Pulmonary artery endothelial cell (primary cell): ENCODE results near the gene KLHL17. TPM values are rescaled to one million over a fixed set of nuclear protein-coding genes. Genes with fewer than 3 reads are reported as not detected.
A peak's percentile ranks its signal among the peaks of the same experiment; 100 is the strongest.

Experiments
- DNase-seq: peaks from one replicate; pipeline ENCODE4 v3.0.0-alpha.2; 2011; ENCODE audit warnings: low read depth, low spot score
- total RNA-seq: library from RNA; depleted of rRNA; stranded (reverse); fragments of >200 nt; gene quantifications from 2 replicates; pipeline ENCODE4 v1.2.3, GENCODE V29; 2014

Gene KLHL17
- total RNA-seq, 1 donor from 2014 or later: 7.8 TPM

- DNase-seq: no peak
Observed at GRCh38 chr1:950268-950667, 10.1 kb upstream of the KLHL17 start.

DNA sequence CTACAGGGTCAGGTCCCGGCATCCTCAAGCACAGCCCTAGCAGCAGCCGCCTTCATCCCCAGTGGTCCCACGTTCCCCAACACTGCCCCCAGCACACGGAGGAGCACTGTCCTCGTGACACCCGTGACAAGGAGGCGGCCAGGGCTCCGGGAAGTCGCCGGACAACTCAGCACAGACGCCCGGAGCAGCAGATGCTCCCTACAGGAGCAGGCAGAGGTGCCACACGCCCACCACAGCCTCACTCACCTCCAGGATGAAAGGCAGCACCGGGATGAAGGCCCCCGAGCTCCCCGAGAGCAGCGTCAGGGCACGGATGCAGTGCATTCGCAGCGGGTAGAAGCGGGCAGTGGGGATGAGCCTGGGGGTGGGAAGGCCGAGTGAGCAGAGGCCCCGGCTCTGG is 9.5 kb upstream of the KLHL17 start:
- DNase-seq: no peak

- no peak for DNase-seq
Observed at GRCh38 chr1:951364-951763, 9.0 kb upstream of the KLHL17 start.

DNA sequence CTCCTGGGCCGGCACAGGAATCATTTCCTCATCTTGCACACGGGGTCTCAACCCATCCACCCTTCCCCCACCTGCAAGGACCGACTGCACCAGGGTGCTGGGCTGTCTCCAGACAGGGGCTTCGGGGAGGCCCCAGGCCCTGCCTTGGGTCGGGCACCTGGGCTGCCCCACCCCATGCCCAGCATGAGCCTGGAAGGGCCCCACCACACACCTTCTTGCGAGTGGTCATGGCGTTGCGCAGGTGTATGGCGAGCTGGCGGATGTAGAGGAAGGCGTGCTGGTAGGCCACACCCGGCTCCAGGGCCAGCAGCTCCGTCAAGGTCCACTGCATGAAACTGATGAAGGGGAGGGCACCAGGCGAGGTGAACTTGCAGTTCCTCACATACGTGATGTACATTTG is 8.2 kb upstream of the KLHL17 start:
- DNase-seq: no peak

- DNase-seq: no peak
Observed at GRCh38 chr1:952603-953002, 7.8 kb upstream of the KLHL17 start.

DNA sequence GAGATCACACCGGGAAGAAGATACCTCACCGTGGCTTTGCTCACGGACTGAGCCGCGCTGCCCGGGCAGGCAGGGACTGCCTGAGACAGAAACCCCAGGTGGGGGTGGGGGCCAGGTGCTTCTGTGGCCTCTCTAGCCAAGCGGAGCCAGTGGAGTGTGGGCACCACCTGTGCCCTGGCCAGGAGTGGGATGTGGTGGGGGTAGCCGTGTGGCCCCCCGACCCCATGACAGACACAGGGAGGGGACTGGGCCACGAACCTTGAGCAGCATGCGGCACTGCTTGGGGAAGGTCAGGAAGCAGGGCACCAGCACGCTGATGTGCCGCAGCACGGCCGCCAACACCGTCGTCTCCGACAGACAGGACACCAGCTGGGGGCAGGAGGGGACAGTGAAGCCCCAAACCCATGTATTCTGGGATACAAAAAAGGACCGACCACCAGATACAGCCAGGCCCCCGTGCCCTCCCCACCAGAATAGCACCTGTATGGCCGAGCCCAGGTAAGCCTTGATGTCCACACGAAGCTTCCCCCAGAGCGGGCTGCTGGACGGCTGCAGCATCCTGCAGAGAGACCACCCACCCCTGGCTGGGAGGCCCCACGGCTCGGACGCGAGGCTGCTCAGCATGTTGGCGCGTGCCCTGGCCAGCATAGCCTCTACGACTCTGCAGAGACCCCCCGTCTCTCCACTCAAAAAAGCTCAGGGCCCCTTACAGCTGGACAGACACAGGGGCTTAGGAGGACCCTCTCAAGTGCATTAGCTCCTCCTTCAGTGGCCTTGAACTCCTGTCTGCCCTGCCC is 6.7 kb upstream of the KLHL17 start:
- no peak for DNase-seq

- DNase-seq: no peak
Observed at GRCh38 chr1:954927-955326, 5.5 kb upstream of the KLHL17 start.

DNA sequence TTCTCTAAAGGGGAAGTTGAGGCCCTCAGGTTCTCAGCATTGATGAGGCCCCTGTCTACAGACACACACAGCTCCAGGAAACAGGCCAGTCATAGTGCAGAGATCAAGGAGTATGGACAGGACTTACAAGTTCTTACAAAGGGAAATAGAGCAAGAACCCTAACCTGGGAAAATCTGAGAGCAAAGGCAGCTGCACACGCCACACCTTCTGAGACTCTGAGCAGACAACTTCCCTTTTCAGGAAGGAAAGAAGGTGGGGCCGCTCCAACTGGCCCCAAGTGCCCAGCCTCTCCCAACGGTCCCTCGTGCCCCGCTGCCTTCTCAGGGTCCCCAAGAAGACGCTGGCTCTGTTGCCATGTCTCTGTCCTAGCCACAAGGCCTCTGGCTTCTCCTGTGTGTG is 4.9 kb upstream of the KLHL17 start:
- no peak for DNase-seq

- DNase-seq: no peak
Observed at GRCh38 chr1:956636-957035, 3.7 kb upstream of the KLHL17 start.

DNA sequence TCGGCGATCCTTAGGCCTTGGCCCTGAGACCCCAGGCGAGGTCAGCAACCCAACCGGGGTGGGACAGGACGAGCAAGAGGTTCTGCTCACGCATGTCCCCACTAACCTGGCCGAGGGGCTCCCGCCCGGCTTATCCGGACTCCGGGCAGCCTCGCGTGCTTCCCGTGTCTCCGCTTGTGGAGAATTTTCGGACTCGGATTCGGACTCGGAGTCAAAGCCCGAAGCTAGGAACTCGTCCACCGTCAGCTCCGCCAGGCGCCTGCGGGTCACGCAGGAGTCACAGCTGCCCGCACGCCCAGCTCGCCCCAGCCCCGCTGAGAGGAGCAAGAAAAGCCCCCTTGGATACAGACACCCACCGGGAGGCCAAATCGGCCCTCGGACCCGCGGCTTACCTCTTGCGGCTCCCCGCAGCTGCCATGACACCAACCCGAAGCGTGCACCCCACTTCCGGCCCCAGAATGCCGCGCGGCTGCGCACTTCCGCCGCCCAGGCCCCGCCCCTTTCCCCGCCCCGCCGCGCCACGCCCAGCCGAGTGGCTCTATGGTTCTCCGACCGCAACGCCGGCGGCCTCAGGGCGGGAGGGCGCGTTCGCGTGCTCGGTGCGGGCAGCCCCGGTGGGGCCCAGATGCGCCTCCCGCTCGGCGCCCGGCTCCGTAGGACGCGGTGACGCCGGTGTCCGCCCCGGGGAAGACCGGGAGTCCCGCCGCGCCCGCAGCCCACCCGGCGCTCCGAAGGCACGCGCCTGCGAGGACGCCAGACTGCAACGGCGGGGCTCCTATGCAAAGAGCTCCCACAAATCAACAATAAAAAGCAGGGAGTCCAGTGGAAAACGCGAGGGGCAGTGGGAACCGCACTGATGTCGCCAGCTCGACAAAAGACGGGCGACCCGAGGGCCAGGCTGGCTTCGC is 1.3 kb upstream of the KLHL17 start, which contains the start of gene NOC2L:
TSS of gene NOC2L (minus strand) at position 434 of the 908 bp plus-strand sequence. CDS start at position 418, 16 bp downstream.
- peak; percentile 49 for DNase-seq

- no peak for DNase-seq
Observed at GRCh38 chr1:959731-960362, 537 bp upstream of the KLHL17 start.

DNA sequence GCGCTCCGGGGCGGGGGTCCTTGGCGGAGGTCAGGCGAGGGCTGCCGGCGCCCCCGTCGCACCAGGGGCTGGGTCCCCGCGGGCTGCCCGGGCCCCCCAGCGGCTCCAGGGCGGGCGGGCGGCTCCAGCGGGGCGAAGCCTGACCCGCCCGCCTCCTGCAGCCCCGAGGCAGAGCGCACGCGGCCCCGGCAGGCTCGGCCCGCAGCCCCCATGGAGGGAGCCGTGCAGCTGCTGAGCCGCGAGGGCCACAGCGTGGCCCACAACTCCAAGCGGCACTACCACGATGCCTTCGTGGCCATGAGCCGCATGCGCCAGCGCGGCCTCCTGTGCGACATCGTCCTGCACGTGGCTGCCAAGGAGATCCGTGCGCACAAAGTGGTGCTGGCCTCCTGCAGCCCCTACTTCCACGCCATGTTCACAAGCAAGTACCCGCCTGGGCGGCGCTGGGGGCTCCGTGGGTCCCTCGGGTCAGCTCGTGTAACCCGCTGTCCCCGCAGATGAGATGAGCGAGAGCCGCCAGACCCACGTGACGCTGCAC is 817 bp downstream of the KLHL17 start:
- DNase-seq: no peak

GRCh38 chr1:962381-963300 is 2.3 kb downstream of the KLHL17 start:
- no peak for DNase-seq

- DNase-seq: no peak
Observed at GRCh38 chr1:963301-963651, 2.9 kb downstream of the KLHL17 start.

- no peak for DNase-seq
Observed at GRCh38 chr1:963746-964525, 3.6 kb downstream of the KLHL17 start.

DNA sequence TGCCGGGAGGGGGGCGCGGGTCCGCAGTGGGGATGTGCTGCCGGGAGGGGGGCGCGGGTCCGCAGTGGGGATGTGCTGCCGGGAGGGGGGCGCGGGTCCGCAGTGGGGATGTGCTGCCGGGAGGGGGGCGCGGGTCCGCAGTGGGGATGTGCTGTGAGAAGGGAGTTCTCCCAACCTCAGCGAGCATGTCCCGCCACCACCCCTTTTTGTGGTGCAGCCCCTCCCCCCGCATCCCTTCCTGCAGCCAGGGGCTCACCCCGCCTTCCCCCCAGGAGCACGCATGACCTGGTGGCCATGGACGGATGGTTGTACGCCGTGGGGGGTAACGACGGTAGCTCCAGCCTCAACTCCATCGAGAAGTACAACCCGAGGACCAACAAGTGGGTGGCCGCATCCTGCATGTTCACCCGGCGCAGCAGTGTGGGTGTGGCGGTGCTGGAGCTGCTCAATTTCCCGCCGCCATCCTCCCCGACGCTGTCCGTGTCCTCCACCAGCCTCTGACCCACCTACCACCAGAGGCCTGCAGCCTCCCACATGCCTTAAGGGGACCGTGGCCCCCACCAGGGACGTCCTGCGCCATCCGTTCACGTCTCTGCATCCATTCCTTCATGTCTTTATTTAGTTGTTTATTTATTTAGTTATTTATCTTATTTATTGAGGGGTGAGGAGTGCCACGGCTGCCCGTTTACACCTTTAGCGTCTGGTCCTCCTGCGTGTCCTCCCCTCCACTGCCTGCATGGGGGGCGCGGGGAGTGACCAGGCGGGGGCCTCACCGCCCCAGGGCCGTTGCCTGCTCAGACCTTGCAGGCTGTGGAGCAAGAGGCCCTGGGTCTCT is 4.5 kb downstream of the KLHL17 start:
- no peak for DNase-seq

GRCh38 chr1:965526-966134 is 5.2 kb downstream of the KLHL17 start:
- DNase-seq: no peak

DNA sequence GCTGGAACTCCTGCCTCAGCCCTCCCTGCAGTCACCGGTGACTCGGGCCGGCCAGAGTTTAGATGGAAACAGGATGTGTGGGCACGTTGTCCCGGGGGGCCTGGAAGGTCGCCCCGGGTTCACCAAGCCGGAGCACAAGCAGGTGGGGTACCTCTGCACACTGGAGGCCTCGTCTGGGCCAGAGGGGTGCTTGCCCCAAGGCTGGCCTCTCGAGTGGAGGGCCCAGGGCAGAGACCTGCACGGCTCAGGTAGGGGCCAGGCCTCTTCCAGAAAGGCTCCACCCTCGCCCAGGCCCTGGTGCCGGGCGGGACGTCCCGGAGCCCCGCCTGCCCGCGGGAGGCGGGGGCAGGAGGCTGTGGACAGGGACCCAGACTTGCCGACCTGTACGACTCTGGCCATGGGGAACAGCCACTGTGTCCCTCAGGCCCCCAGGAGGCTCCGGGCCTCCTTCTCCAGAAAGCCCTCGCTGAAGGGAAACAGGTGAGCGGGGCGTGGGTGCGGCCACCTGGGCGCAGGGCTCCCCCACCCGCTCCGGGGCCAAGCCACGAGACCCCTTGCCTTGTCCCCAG is 5.8 kb downstream of the KLHL17 start, which contains the start of gene PLEKHN1:
TSS of gene PLEKHN1 (plus strand) at position 348 of the 569 bp plus-strand sequence. CDS start at position 398, 50 bp downstream.
- no peak for DNase-seq
